Measurements from ENCODE around the gene OR10G6. TPM values are rescaled to one million over a fixed set of nuclear protein-coding genes. Genes with fewer than 3 reads are reported as not detected.
"Not testable (repeated sequence)": the region's sequence is repeated elsewhere in the genome, so short reads cannot be mapped to it uniquely, and the experiment has no call there.

The OR10G6 gene
- polyA plus RNA-seq, 1 of the 3 experiments (the other 2 are of a cell fraction) = not detected

GRCh38 chr11:124026498-124026897 is 31.5 kb upstream of the OR10G6 start, which contains the start of gene OR10G8:
Gene OR10G8 (plus strand): TSS chr11:124026798. CDS start chr11:124029623, 2,825 bp downstream.
- Histone ChIP-seq H3K4me1 (ENCODE audit: control insufficient read depth in 1 of 2, insufficient read depth in 2 of 2, low read depth in 1 of 2, low read length in 1 of 2) (no peaks in the 10 kb centered on the region), H3K36me3 (replicated peaks in 1 of 2; ENCODE audit: control insufficient read depth in 1 of 2, insufficient read depth in 2 of 2, low read length in 1 of 2) (no peaks in the 10 kb centered on the region), H4K20me1 (ENCODE audit: insufficient read depth) (no peaks in the 10 kb centered on the region), H3K9me2 (no peaks in the 10 kb centered on the region), H3K9ac (no peak within 1 kb of the TSS), H3K27me3 (ENCODE audit: insufficient read depth) (no peaks in the 10 kb centered on the region), H3K9me3 (no peaks in the 10 kb centered on the region), H3K79me2 (ENCODE audit: insufficient read depth) (no peaks in the 10 kb centered on the region), H3K27ac (ENCODE audit: low read depth in 2 of 2, low read length in 1 of 2) (no peak within 1 kb of the TSS), H3F3A (replicated peaks; ENCODE audit: insufficient read depth) (no peaks in the 10 kb centered on the region), H3K4me2 (no peak within 1 kb of the TSS), H2AFZ (ENCODE audit: low read depth) (no peak within 1 kb of the TSS), H3K4me3 (ENCODE audit: low read depth in 2 of 2, low read length in 1 of 2) (no peak within 1 kb of the TSS)
- 5% methylated on average over 2 of the region's 2 CpGs for WGBS (ENCODE audit: low lambda C conversion rate)
- ChIA-PET CTCF (interaction anchor here (1.3 kb wide), 1 partner anchor 168 kb away, joined by 4 read pairs; no protein-coding TSS in a partner anchor), POLR2A (no interaction called here)
- TF ChIP-seq TAF1 (IDR thresholded peaks at IDR 0.05; ENCODE audit: borderline replicate concordance, low read depth, low read length) (no peak), FOSL2 (IDR thresholded peaks at IDR 0.05; ENCODE audit: borderline replicate concordance, low read depth) (no peak), MEF2A (IDR thresholded peaks at IDR 0.05; ENCODE audit: borderline replicate concordance, low read depth) (no peak), FOXM1 (IDR thresholded peaks at IDR 0.05; ENCODE audit: low read depth) (no peak), NRF1 (IDR thresholded peaks at IDR 0.05; ENCODE audit: low read depth, low read length) (no peak), CTCF (IDR thresholded peaks at IDR 0.05) (no peak), TCF12 (IDR thresholded peaks at IDR 0.05) (no peak), RFX5 (IDR thresholded peaks at IDR 0.05; ENCODE audit: low read length) (no peak), IRF3 (IDR thresholded peaks at IDR 0.05; ENCODE audit: low read depth, low read length) (no peak), JUND (IDR thresholded peaks at IDR 0.05) (no peak), ZBTB33 (IDR thresholded peaks at IDR 0.05; ENCODE audit: borderline replicate concordance, low read depth) (no peak), POLR2AphosphoS5 (IDR thresholded peaks at IDR 0.05; ENCODE audit: low read depth, low read length) (no peak), USF1 (IDR thresholded peaks at IDR 0.05; ENCODE audit: borderline replicate concordance, low read depth) (no peak), TEAD4 (IDR thresholded peaks at IDR 0.05; ENCODE audit: borderline replicate concordance, insufficient read depth) (no peak)
- DNase-seq = no peak

GRCh38 chr11:124015837-124016236 is 20.9 kb upstream of the OR10G6 start:
- H3K9me2 ChIP-seq; H3K27ac ChIP-seq (ENCODE audit: low read depth in 2 of 2, low read length in 1 of 2); H3K4me3 ChIP-seq (ENCODE audit: low read depth in 2 of 2, low read length in 1 of 2); DNase-seq; POLR2A ChIA-PET; H3K9me3 ChIP-seq; CTCF ChIA-PET; H3K79me2 ChIP-seq (ENCODE audit: insufficient read depth); H3K4me1 ChIP-seq (ENCODE audit: control insufficient read depth in 1 of 2, insufficient read depth in 2 of 2, low read depth in 1 of 2, low read length in 1 of 2); H2AFZ ChIP-seq (ENCODE audit: low read depth); H3F3A ChIP-seq (replicated peaks; ENCODE audit: insufficient read depth); H4K20me1 ChIP-seq (ENCODE audit: insufficient read depth); H3K4me2 ChIP-seq; H3K27me3 ChIP-seq (ENCODE audit: insufficient read depth); H3K36me3 ChIP-seq (replicated peaks in 1 of 2; ENCODE audit: control insufficient read depth in 1 of 2, insufficient read depth in 2 of 2, low read length in 1 of 2); H3K9ac ChIP-seq: not testable (repeated sequence)
- 47% methylated on average over 3 of the region's 9 CpGs for WGBS (ENCODE audit: low lambda C conversion rate)
